Neural cell (in vitro differentiated cells): Measurements from ENCODE around the gene REG1B. TPM values are rescaled to one million over a fixed set of nuclear protein-coding genes. Genes with fewer than 3 reads are reported as not detected.

Experiments
- H2AFZ ChIP-seq: fragments of 200-600, 300-800 bp; sonication (generic), shearing (Covaris generic); 2 replicates; pipeline ENCODE4 v1.6.0; 2014; ENCODE audit warnings: low read depth, mild to moderate bottlenecking, antibody characterized with exemption, low read length, moderate library complexity
- H3F3A ChIP-seq: fragments of 200-600 bp; shearing (Covaris generic); 2 replicates; pipeline ENCODE4 v1.6.1; 2016; ENCODE audit warnings: mild to moderate bottlenecking, moderate library complexity, mixed read lengths, antibody characterized with exemption, low read length; ENCODE audit not compliant: insufficient read depth, poor library complexity, severe bottlenecking
- H3K27ac ChIP-seq: fragments of 200-600, 300-800 bp; sonication (generic), shearing (Covaris generic); 2 replicates; pipeline ENCODE4 v1.5.1; 2014; ENCODE audit warnings: mild to moderate bottlenecking, low read length, moderate library complexity
- H3K27me3 ChIP-seq: fragments of 300-800, 200-600 bp; sonication (generic), shearing (Covaris generic); 2 replicates; pipeline ENCODE4 v1.6.0; 2014; ENCODE audit warnings: mild to moderate bottlenecking, low read depth, low read length, moderate library complexity; ENCODE audit not compliant: insufficient read depth
- H3K36me3 ChIP-seq: fragments of 300-800, 200-600 bp; sonication (generic), shearing (Covaris generic); 2 replicates; pipeline ENCODE4 v1.5.1; 2014; ENCODE audit warnings: mild to moderate bottlenecking, antibody characterized with exemption, low read length, moderate library complexity; ENCODE audit not compliant: insufficient read depth
- H3K4me2 ChIP-seq: fragments of 300-800, 200-600 bp; sonication (generic), shearing (Covaris generic); 2 replicates; pipeline ENCODE4 v1.6.0; 2014; ENCODE audit warnings: mild to moderate bottlenecking, low read length
- H3K4me3 ChIP-seq: fragments of 300-800, 200-600 bp; sonication (generic), shearing (Covaris generic); 2 replicates; pipeline ENCODE4 v1.5.1; 2014; ENCODE audit warnings: mild to moderate bottlenecking, low read length, moderate library complexity
- H3K79me2 ChIP-seq: fragments of 200-600 bp; shearing (Covaris generic); replicated peaks from 2 replicates; pipeline ENCODE4 v1.6.0; 2014; ENCODE audit warnings: mild to moderate bottlenecking, low read length, moderate library complexity; ENCODE audit not compliant: insufficient read depth
- H3K9ac ChIP-seq: fragments of 300-800, 200-600 bp; sonication (generic), shearing (Covaris generic); 2 replicates; pipeline ENCODE4 v1.6.1; 2016; ENCODE audit warnings: mild to moderate bottlenecking, low read length, mixed read lengths
- H3K9me2 ChIP-seq: fragments of 200-600 bp; shearing (Covaris generic); 2 replicates; pipeline ENCODE4 v1.6.1; 2016; ENCODE audit warnings: mild to moderate bottlenecking, low read length, mixed read lengths; ENCODE audit not compliant: insufficient read depth
- H3K9me3 ChIP-seq: fragments of 200-600, 300-800 bp; sonication (generic), shearing (Covaris generic); 2 replicates; pipeline ENCODE4 v1.6.1; 2016; ENCODE audit warnings: mild to moderate bottlenecking, mixed run types, low read length, moderate library complexity, mixed read lengths
- H4K20me1 ChIP-seq: fragments of 200-600 bp; shearing (Covaris generic); 2 replicates; pipeline ENCODE4 v1.6.1; 2016; ENCODE audit warnings: mild to moderate bottlenecking, mixed run types; ENCODE audit not compliant: insufficient read depth
- EP300 ChIP-seq: fragments of 450-650 bp; conservative IDR thresholded peaks from 2 replicates; pipeline ENCODE4 v1.6.1; 2014; ENCODE audit warnings: antibody characterized with exemption, mild to moderate bottlenecking, moderate library complexity; ENCODE audit not compliant: poor library complexity, severe bottlenecking
- EZH2 ChIP-seq: fragments of 200-600, 300-800 bp; shearing (Covaris generic), sonication (generic); IDR thresholded peaks from 2 replicates; pipeline ENCODE4 v1.6.1; 2014; ENCODE audit warnings: antibody characterized with exemption, low read length, borderline replicate concordance, mild to moderate bottlenecking; ENCODE audit not compliant: insufficient read depth, poor library complexity, severe bottlenecking
- MXI1 ChIP-seq: fragments of 450-650 bp; conservative IDR thresholded peaks from 2 replicates; pipeline ENCODE4 v1.6.1; 2014; ENCODE audit warnings: antibody characterized with exemption, mild to moderate bottlenecking; ENCODE audit not compliant: poor library complexity, severe bottlenecking
- POLR2AphosphoS5 ChIP-seq: IDR thresholded peaks from 2 replicates; pipeline ENCODE4 v1.6.1; 2012
- RAD21 ChIP-seq: fragments of 450-650 bp; conservative IDR thresholded peaks from 2 replicates; pipeline ENCODE4 v1.6.1; 2014; ENCODE audit warnings: antibody characterized with exemption, mild to moderate bottlenecking, moderate library complexity
- SMC3 ChIP-seq: fragments of 450-650 bp; conservative IDR thresholded peaks from 2 replicates; pipeline ENCODE4 v1.6.1; 2014; ENCODE audit warnings: antibody characterized with exemption, mild to moderate bottlenecking, moderate library complexity; ENCODE audit not compliant: poor library complexity
- TAF1 ChIP-seq: IDR thresholded peaks from 2 replicates; pipeline ENCODE4 v1.6.1; 2012; ENCODE audit warnings: low read depth
- polyA plus RNA-seq: library from polyadenylated mRNA; depleted of rRNA; stranded (reverse); fragments of >200 nt; gene quantifications from 2 replicates; pipeline ENCODE4 v1.2.3, GENCODE V29; 2014
- TF ChIP-seq, protein P1 (sequence below): fragments of 450-650 bp; IDR thresholded peaks from 2 replicates; pipeline ENCODE4 v1.5.1; 2014; ENCODE audit warnings: antibody characterized with exemption, mild to moderate bottlenecking, moderate library complexity; ENCODE audit not compliant: poor library complexity, severe bottlenecking
- TF ChIP-seq, protein P2 (sequence below): IDR thresholded peaks from 2 replicates; pipeline ENCODE4 v1.6.1; 2012; ENCODE audit warnings: borderline replicate concordance

The REG1B gene
- polyA plus RNA-seq, 1 donor from 2014 or later: not detected

DNA sequence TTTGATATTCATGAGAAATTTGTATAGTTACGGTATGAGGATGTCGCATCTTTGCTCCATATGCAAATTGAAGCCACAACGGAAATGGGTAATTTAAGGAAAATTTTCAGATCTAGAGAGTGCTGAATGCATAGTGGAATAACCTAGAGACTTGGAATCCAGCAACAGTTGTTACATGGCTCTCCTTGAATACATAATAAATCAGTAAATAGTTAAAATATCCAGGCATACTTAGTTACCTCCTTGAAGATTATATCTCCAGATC lies 37.9 kb upstream of the REG1B start:
- H3F3A ChIP-seq: no peaks in the 10 kb centered on the region
- no peaks in the 10 kb centered on the region for H3K36me3 ChIP-seq
- no peaks in the 10 kb centered on the region for H3K27me3 ChIP-seq
- H4K20me1 ChIP-seq: no peaks in the 10 kb centered on the region
- H3K9me3 ChIP-seq: no peaks in the 10 kb centered on the region
- no peak overlapping the region for H3K4me2 ChIP-seq
- TF ChIP-seq RAD21: no peak
- TF ChIP-seq MXI1: no peak
- TF ChIP-seq TAF1: no peak
- TF ChIP-seq, protein P1, sequence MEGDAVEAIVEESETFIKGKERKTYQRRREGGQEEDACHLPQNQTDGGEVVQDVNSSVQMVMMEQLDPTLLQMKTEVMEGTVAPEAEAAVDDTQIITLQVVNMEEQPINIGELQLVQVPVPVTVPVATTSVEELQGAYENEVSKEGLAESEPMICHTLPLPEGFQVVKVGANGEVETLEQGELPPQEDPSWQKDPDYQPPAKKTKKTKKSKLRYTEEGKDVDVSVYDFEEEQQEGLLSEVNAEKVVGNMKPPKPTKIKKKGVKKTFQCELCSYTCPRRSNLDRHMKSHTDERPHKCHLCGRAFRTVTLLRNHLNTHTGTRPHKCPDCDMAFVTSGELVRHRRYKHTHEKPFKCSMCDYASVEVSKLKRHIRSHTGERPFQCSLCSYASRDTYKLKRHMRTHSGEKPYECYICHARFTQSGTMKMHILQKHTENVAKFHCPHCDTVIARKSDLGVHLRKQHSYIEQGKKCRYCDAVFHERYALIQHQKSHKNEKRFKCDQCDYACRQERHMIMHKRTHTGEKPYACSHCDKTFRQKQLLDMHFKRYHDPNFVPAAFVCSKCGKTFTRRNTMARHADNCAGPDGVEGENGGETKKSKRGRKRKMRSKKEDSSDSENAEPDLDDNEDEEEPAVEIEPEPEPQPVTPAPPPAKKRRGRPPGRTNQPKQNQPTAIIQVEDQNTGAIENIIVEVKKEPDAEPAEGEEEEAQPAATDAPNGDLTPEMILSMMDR: no peak
- no peak for TF ChIP-seq EZH2
- TF ChIP-seq POLR2AphosphoS5: no peak
- no peak for TF ChIP-seq SMC3
- TF ChIP-seq EP300: no peak
- TF ChIP-seq, protein P2, sequence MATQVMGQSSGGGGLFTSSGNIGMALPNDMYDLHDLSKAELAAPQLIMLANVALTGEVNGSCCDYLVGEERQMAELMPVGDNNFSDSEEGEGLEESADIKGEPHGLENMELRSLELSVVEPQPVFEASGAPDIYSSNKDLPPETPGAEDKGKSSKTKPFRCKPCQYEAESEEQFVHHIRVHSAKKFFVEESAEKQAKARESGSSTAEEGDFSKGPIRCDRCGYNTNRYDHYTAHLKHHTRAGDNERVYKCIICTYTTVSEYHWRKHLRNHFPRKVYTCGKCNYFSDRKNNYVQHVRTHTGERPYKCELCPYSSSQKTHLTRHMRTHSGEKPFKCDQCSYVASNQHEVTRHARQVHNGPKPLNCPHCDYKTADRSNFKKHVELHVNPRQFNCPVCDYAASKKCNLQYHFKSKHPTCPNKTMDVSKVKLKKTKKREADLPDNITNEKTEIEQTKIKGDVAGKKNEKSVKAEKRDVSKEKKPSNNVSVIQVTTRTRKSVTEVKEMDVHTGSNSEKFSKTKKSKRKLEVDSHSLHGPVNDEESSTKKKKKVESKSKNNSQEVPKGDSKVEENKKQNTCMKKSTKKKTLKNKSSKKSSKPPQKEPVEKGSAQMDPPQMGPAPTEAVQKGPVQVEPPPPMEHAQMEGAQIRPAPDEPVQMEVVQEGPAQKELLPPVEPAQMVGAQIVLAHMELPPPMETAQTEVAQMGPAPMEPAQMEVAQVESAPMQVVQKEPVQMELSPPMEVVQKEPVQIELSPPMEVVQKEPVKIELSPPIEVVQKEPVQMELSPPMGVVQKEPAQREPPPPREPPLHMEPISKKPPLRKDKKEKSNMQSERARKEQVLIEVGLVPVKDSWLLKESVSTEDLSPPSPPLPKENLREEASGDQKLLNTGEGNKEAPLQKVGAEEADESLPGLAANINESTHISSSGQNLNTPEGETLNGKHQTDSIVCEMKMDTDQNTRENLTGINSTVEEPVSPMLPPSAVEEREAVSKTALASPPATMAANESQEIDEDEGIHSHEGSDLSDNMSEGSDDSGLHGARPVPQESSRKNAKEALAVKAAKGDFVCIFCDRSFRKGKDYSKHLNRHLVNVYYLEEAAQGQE: no peak
- no peaks in the 10 kb centered on the region for H3K9me2 ChIP-seq
- H3K9ac ChIP-seq: no peak overlapping the region
- no peak overlapping the region for H3K4me3 ChIP-seq
- no peaks in the 10 kb centered on the region for H3K79me2 ChIP-seq
- H3K27ac ChIP-seq: no peak overlapping the region
- H2AFZ ChIP-seq: no peak overlapping the region

DNA sequence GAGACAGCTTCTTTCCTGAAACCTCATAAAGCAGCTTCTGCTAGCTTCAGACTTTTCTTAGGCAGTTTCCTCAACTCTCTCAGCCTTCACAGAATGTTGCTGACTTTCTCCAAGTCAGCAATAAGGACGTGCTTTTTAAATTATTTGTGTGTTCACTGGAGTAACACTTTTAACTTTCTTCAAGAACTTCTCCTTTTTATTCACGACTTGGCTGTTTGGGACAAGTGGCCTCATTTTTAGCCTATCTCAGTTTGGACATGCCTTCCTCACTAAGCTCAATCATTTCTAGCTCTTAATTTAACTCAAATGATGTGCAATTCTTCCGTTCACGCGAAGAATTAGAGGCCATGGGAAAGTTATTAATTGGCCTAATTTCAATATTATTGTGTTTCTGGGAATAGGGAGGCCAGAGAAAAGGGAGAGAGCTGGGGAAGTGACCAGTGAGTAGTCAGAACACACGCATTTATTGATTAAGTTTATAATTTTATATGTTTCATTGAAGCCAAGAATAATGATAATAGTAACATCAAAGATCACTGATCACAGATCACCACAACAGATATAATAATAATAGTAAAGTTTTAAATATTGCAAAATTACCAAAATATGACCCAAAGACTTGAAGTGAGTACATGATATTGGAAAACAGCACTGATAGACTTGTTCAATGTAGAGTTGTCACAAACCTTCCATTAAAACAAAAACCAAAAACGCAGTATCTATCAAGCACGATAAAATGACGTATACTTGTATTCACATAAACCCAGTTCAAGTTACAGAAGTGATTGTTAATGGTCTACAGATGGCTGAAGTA lies 37.3 kb upstream of the REG1B start:
- Histone ChIP-seq H3K27me3 (no peaks in the 10 kb centered on the region), H3K9me3 (no peaks in the 10 kb centered on the region), H2AFZ (no peak overlapping the region), H3K9ac (no peak overlapping the region), H3F3A (no peaks in the 10 kb centered on the region), H3K4me2 (no peak overlapping the region), H3K36me3 (no peaks in the 10 kb centered on the region), H4K20me1 (no peaks in the 10 kb centered on the region), H3K4me3 (no peak overlapping the region), H3K27ac (no peak overlapping the region), H3K79me2 (no peaks in the 10 kb centered on the region), H3K9me2 (no peaks in the 10 kb centered on the region)
- TF ChIP-seq POLR2AphosphoS5 (no peak), MXI1 (no peak)
